OCI-LY7 (cell line): ENCODE data around the gene TBP.
"Not testable (repeated sequence)": the region's sequence is repeated elsewhere in the genome, so short reads cannot be mapped to it uniquely, and the experiment has no call there.

ENCODE experiments used
- CTCF ChIP-seq: fragments of 200-600 bp; sonication (generic); conservative IDR thresholded peaks from 2 replicates; pipeline ENCODE4 v1.5.1; 2014; ENCODE audit warnings: mild to moderate bottlenecking, antibody characterized with exemption, low read length, moderate library complexity, mixed read lengths
- EZH2phosphoT487 ChIP-seq: fragments of 200-600 bp; sonication (generic); IDR thresholded peaks from 2 replicates; pipeline ENCODE4 v1.6.1; 2018; ENCODE audit warnings: low read depth, borderline replicate concordance, mild to moderate bottlenecking, mixed run types, antibody characterized with exemption, low read length, moderate library complexity, mixed read lengths

DNA sequence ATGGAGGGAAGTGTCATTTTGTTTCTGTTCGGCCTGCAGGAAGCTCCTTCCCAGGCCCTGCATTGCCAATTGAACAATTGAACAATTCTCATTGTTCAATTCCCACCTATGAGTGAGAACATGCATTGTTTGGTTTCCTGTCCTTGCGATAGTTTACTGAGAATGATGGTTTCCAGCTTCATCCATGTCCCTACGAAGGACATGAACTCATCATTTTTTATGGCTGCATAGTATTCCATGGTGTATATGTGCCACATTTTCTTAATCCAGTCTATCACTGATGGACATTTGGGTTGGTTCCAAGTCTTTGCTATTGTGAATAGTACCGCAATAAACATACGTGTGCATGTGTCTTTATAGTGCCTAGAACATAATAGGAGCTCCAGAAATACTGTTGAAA lies 26.2 kb upstream of the TBP start:
- TF ChIP-seq CTCF, EZH2phosphoT487: not testable (repeated sequence)
